ENCODE data around the gene CCDC121.

GRCh38 chr2:27587025-27587424 lies 41.8 kb downstream of the CCDC121 start:
- TF ChIP-seq REST (IDR thresholded peaks at IDR 0.05; ENCODE audit: borderline replicate concordance) (no peak), REST (CRISPR knock-in tag; IDR thresholded peaks at IDR 0.05; ENCODE audit: low read depth) (no peak), ARHGAP35 (IDR thresholded peaks at IDR 0.05; ENCODE audit: partially characterized antibody) (no peak), U2AF1 (optimal IDR thresholded peaks at IDR 0.05; ENCODE audit: low read depth, low read length) (no peak), CTCF (IDR thresholded peaks at IDR 0.05 in 2 of 3, conservative IDR thresholded peaks at IDR 0.05 in 1 of 3; ENCODE audit: insufficient read depth in 2 of 3, low read depth in 1 of 3, low read length in 3 of 3) (no peak), USF2 (CRISPR knock-in tag; IDR thresholded peaks at IDR 0.05) (no peak), MECOM (CRISPR knock-in tag; IDR thresholded peaks at IDR 0.05) (no peak), PRDM10 (IDR thresholded peaks at IDR 0.05; ENCODE audit: partially characterized antibody) (peak; percentile 26), BRD4 (IDR thresholded peaks at IDR 0.05) (no peak), KDM1A (IDR thresholded peaks at IDR 0.05) (no peak), POLR2AphosphoS5 (IDR thresholded peaks at IDR 0.05; ENCODE audit: control insufficient read depth, insufficient read depth, low read depth, low read length) (no peak), EP300 (IDR thresholded peaks at IDR 0.05; ENCODE audit: low read length) (no peak), MCM2 (IDR thresholded peaks at IDR 0.05; ENCODE audit: low read depth) (no peak)

Data from K562 (cell line).